GM19467 (cell line): ENCODE results near the gene FAR2.

Experiments
- ATAC-seq: cut with Tn5 transposase; IDR thresholded peaks from one replicate; pipeline ENCODE4 v1.9.1; 2021; ENCODE audit warnings: mild to moderate bottlenecking, moderate library complexity; ENCODE audit not compliant: unreplicated experiment

Gene FAR2

DNA sequence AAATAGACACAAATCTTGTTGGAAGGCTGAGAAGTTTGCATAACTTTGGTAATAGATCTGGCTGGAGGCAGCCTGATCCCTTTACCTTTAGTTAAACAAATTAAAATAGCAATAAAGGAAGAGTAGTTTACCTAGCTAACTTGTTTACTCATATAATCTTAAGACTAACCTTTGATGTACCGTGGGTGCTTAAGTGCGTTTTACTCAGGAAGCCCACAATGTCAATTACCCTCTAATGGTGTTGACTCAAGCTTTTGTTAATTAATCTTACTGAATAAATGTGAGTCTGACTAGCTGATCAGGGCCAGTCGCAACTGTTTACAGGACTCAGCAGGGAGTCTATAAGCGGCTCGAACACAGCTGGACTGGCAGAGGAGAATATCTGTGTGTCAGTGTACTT, 51.5 kb downstream of the FAR2 start:
- no peak for ATAC-seq

DNA sequence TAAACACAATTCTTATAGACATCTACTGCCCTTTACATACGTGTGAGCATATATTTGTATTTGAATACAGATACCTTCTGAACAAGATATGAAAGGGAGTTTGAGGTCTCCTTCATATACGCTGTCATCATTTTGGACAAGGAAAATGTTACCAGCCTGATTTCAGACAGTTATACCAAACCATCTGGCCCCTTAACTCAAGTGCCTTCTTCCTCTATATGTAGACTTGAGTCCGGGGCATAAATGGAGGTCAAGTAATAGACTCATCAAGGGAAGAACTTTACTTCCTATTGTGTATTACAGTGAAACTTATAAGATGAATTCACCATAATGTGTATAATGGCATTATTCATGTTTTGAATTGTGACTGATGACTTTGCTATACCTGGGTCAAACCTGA, 52.2 kb downstream of the FAR2 start:
- ATAC-seq, result no peak

DNA sequence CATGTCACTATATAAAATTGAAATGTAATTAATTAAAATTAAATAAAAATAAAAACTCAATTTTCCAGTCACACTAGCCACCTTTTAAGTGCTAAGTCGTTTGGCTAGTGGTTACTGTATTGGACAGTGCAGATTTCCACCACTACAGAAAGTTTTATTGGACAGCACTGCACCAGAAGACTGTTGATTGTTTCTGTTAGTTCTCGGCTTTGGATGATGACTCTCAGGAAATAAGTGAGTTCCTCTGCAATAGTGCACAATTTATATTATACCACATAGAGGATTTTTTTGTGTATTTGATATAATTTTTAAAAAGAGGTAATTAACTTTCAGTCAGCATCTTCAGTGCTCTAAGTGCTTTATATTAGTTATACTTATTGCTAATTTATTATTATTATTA, 52.7 kb downstream of the FAR2 start:
- no peak for ATAC-seq

DNA sequence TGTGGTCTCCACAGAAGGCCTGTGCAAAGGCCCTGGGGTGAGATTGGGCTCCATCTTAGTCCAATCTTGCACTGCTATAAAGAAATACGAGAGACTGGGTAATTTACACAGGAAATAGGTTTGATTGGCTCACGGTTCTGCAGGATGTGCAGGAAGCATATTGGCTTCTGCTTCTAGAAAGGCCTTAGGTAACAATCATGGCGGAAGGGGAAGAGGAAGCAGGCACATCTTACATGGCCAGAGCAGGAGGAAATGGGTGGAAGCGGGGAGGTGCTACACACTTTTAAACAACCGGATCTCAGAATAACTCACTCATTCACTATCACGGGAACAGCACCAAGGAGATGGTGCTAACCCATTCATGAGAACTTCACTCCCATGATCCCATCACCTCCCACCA, 55.4 kb downstream of the FAR2 start:
- ATAC-seq, result no peak

DNA sequence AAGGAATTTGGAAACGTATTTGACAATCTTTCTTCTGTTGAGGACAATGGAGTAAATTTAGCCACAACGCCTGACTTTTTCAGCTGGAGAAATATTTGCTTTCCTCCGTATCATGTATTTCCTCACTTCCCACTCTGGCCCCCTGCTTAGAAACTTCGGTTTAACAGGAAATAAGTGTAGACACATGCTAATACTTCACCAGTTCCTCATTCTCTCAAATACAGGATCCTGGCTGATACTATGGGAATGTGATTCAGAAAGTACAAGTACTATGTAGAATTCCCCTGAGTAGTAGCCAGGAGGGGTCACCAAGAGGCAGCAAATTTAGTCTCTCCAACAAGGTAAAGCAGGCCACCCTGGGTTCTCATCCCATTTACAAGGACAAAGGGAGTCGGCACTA, 58.0 kb downstream of the FAR2 start:
- no peak for ATAC-seq

- ATAC-seq, result no peak
These were observed 59.0 kb downstream of the FAR2 start for GRCh38 chr12:29208060-29208459.

DNA sequence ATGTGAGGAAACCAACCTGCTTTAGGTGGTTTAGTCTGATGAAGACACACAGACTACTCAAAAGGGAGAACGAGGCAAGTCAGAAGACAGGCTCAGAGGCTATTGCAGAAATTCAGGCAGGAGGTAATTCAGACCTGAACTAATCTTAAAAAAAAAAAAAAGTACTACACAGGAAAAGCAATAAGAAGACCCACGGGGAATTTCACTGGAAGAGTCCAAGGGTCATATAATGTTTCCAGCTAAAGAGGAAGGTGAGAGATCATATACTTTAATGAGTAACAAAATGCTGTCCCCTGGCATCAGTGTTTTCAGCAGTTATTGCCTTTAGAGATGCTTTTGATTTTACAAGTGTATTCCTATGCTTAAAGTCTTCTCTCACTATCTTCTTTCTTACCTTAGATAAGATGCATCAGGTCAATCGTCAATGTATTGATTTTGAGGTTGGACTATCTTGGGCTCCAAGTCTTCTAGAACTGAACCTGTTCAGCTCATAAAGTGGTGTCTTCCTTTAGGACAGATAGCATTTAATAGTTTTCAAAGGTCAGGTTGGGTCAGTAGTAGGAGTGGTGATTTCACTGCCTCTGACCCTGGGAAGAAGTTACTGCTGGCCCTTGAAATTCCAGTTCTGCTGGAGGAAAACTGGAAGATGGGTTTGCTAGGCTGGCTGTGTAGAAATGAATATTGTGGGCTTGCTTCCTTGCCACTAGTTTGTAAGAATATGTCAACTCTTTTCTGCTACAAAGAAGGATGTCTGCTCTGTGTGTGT, 60.0 kb downstream of the FAR2 start:
- ATAC-seq, result no peak

DNA sequence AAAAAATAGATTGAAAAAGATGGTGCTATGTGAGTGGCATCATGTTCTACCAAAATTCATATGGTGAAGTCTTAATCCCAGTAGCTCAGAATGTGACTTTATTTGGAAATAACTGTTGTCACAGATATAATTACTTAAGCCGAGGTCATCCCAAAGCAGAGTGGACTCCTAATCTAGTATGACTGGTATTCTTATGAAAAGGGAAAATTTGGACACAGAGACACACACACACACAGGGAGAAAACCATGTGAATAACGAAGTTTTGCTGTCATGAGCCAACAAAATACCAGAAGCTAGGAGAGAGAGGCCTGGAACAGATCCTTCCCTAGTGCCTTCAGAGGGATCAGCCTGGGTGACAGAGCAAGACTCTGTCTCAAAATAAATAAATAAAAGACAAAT, 62.6 kb downstream of the FAR2 start:
- ATAC-seq, result no peak

- ATAC-seq, result no peak
These were observed 63.8 kb downstream of the FAR2 start for GRCh38 chr12:29212682-29213403.

DNA sequence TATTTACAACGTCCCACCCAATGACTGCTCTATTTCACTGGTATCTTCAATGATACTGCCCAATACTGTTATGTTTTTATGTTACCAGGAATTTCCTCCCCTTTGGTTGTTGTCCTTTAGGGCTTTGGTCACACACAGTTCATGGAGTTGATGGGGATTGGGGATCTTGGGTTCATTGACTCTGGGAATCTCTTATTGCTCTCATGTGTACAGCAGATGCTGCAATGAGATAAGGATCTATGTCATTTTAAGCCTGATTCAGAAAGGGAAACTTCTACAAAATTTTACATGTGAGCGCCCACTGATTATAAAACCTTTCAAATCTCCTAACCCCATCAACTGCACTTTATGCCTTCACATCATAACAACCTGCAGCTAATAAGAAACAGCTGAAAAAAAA, 67.2 kb downstream of the FAR2 start:
- ATAC-seq, result no peak

DNA sequence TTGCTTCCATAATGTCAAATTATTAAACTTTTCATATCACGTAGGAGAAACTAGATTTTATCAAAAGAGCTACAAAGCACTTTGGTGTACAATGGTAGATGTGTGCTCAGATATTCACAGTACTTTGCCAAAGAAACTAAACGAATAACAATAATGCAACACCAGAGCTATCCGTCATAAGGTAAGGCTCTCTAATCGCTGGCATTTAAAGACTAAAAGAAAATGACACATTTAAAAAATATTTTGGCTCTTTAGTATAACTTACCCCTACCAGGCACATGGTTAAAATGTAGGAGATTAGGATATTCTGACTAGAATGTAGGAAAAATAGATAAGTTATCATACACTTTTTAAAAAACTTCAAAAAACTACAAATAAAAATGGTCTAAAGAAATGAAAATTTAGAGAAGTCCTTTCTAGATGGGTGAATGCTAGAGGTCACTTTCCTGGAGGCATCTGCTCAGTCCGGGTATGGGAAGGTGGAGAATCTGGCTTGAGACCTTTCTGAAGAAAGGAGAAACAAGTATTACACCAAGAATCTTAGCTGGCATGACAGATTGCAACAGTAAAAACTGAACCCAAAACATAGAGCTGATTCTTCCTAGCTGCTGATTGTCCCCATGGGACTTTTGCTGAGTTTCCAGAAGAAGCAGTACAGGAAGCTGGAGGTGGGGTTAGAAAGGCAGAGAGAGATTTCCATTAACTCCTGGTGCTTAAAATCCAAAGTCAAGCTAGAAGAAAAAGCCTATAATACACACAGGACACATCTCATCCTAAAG, 67.9 kb downstream of the FAR2 start:
- no peak for ATAC-seq

GRCh38 chr12:29220632-29221336, 71.7 kb downstream of the FAR2 start:
- no peak for ATAC-seq

GRCh38 chr12:29222200-29222599, 73.1 kb downstream of the FAR2 start:
- no peak for ATAC-seq

DNA sequence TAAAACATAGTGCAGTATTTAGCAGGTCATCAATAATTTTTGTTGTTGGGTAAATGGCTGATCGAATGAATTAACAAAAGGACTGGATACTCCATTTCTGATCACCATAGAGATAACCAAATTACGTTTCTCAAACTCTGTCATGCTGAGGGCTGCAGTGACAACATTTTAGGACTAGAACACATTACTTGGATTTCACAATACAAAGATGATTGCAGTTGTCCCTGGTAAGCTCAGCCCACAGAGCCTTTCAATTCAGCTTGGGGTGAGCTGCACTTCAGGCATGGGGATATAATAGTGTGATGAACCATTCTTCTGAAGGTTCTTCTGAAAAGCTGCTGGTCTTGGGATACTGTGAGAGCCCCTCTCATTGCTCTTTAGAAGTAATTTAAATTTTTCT, 74.3 kb downstream of the FAR2 start:
- ATAC-seq, result no peak

DNA sequence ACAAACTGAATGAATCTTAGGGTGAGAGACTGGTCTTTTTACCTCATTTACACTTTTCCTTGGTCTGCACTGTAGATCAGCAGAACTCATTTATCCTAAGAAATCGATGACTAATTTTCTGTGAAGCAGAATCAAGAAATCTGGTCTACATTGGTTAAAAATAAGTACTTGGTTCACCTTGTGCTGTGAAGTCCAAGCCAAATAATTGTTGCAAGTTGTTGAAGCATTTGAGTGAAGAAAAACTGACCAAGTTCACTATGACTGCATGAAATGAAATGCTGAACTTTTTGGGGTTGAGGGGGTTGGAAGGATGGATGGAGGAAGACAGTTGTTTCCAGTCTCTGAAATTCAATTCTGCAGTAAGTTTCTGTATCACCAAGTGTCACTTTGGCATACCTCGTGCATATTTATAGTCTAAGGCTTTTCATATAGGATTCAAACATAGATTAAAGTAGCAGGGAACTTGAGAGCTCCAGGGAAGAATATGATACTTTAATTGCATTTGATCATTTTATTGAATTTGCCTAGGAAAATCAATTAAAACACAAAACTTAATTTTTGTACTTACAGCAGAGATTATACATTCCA, 75.0 kb downstream of the FAR2 start:
- no peak for ATAC-seq

- ATAC-seq, result no peak
These were observed 75.5 kb downstream of the FAR2 start for GRCh38 chr12:29224572-29224971.

DNA sequence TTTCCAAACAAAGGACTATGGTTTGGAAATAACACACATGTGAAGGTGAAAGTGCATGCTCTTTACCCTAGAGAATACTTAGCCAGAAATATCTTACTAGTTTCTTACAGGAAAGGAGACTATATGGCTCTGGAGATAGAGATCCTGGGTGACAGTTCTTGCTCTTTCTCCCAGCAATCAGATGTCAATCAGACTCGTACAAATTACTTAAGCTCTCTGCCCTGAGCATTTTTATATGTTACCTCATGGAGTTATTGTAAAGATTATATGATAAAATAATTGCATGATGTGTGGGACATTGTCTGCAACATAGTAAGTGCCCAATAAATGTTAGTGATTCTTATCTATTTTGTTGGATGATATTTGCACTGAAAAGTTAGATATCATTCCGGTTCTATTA, 76.8 kb downstream of the FAR2 start:
- ATAC-seq, result no peak

DNA sequence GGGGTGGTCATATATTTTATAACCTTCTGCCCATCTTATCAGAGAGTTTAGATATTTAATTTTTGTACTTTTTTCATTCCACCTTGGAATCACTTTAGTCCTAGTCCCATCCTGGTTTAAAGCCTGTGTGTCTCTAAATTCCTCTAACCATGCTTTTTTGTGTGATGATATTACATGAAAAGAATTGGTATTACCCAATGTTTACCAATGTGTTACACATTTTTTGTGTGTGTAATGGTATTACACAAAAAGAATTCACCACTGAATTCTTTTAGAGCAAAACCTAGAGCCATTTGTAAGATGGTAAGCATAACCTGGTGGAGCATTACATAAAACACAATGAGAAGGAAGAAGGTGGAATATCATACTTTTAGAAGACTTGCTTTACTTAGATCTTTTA, 77.5 kb downstream of the FAR2 start:
- no peak for ATAC-seq

GRCh38 chr12:29228474-29229157, 79.5 kb downstream of the FAR2 start:
- ATAC-seq, result no peak

- ATAC-seq, result no peak
These were observed 80.1 kb downstream of the FAR2 start for GRCh38 chr12:29229158-29229505.
